Activated CD4-positive, alpha-beta T cell treated with anti-CD3 and anti-CD28 coated beads for 1 hour (primary cell): Measurements from ENCODE around the gene TRAF5.
A peak's percentile ranks its signal among the peaks of the same experiment; 100 is the strongest.
"Not testable (repeated sequence)": the region's sequence is repeated elsewhere in the genome, so short reads cannot be mapped to it uniquely, and the experiment has no call there.

Source experiments
- DNase-seq: peaks from one replicate; pipeline ENCODE4 v3.0.0-alpha.2; 2020

TRAF5 gene

DNA sequence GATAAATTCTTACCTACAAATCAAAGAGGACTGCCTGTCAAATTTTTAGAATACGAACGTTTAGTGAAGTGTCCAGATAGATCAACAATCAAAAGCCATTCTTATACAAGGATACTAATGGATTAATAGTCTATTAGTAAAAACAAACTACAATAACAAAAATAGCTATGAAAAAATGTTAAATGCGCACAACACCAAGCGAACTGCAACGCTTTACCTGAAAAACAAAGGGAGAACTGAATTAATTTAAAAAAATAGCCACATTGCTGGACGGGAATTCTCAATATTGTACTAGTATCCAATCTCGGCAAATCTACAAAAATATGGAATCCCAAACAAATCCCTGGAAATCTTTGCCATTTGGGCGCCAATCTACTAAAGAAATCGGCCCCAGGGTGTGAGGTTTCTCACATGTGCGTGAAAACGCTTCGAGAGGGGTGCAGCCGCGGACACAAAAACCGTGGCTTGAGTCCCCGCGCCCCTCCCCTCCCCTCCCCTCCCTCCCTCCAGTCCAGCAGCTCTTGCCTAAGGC, 55.6 kb downstream of the TRAF5 start:
- DNase-seq: no peak

DNA sequence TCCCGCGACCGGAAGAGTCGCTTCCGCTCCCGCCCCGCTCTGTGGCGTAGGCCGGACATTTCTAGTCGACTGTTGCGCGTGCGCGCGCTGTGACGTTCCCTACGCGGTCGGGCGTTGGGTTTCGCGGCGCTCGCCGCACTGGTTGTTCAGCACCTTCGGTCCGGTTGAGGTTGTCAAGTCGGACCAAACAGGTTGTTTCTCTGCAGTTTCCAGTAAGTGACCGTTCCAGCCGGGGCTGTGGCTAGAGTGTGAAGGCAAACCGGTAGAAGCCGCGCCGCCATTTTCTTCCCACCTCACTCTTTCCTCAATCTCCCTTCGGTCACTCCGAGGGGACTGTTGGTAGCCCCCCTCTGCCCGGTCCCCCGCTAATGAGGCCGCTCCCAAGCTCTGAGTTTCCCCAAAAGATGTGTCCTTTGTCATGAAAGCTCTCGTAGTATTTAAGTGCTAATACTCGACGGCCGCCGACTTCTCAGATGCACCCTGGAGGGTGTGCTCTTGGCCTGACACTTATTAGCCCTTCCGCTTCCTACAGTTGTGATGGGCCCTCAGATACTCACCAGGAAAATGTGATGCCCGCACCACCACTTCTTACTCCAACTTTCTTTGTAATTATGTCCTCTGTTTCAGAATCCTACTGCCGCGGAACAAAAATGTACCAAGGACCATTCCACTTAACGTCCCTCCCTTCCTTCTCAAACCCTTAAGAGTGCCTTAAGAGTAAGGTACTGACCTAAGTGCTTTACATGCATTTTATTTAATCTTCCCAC, 56.3 kb downstream of the TRAF5 start:
- DNase-seq: peak; percentile 67

DNA sequence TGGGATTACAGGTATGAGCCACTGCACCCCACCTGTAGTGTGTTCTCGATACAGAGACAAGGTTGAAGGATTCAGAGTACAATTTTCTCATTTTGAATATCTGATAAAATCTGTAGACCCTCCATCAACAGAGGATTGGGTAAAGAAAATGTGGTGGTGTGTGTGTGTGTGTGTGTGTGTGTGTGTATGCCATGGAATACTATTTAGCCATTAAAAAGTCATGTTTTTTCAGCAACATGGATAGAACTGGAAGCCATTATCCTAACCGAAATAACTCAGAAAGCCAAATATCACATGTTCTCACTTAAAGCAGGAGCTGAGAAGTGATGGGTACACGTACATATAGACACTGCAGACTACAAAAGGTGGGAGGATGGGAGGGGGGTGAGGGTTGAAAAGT, 57.9 kb downstream of the TRAF5 start:
- no peak for DNase-seq

DNA sequence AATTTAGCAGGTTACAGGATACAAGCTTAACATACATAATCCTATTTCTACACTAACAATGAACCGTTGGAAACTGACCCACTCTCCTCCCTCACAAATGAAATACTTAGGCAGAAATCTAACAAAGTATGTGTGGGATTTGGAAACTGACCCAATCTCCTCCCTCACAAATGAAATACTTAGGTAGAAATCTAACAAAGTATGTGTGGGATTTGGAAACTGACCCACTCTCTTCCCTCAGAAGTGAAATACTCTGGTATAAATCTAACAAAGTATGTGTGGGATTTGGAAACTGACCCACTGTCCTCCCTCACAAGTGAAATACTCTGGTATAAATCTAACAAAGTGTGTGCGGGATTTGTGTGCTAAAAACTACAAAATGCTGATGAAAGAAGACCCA, 60.3 kb downstream of the TRAF5 start:
- DNase-seq: no peak

DNA sequence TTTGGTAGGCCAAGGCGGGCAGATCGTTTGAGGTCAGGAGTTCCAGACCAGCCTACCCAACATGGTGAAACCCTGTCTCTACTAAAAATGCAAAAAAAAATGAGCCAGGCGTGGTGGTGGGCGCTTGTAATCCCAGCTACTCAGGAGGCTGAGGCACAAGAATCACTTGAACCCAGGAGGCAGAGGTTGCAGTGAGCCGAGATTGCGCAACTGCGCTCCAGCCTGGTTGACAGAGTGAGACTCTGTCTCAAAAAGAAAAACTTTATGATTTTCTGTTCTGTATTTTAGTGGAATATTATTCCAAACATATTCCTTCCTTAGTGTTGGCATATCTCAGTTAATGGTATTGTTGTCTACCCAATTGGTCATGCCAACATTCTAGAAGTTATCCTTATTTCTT, 64.2 kb downstream of the TRAF5 start:
- not testable (repeated sequence) for DNase-seq

DNA sequence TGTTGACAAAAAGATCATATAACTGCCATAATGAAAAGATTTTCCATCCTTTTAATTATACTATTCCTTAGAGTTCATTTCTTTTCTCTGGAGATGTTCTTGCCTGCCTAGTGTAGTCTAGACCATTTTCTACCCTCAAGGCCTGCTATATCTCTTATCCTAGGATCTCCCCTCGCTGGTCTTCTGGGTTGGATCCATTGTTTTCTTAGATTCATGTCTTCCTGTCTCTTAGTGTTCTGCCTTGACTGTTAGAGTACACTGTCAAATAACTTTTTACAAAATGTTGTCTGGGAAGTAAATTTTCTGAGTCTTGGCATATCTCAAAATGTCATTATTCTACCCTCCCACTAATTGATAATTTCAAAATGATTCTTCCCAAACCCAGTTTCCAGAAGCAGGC, 66.6 kb downstream of the TRAF5 start:
- DNase-seq: no peak

DNA sequence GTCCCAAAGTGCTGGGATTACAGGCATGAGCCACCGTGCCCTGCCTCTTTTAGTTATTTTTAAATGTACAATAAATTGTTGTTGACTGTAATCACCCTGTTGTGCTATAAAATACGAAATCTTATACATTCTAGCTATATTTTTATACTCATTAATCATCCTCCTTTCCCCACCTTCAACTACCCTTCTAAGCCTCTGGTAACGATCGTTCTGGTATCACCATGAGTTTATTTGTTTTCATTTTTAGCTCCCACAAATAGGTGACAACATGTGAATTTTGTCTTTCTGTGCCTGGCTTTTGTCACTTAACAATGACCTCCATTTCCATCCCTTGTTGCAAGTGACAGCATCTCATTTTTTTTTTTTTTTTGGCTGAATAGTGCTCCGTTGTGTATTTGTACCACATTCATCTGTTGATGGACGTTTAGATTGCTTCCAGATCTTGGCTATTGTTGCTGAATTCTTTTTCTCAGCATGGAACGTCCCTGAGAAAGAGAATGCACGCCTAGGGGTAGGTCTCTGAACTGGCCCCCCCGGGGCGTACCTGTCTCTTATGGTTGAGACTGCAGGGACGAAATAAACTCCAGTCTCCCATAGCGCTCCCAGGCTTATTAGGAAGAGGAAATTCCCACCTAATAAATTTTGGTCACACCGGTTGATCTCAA, 71.8 kb downstream of the TRAF5 start:
- DNase-seq: not testable (repeated sequence)

DNA sequence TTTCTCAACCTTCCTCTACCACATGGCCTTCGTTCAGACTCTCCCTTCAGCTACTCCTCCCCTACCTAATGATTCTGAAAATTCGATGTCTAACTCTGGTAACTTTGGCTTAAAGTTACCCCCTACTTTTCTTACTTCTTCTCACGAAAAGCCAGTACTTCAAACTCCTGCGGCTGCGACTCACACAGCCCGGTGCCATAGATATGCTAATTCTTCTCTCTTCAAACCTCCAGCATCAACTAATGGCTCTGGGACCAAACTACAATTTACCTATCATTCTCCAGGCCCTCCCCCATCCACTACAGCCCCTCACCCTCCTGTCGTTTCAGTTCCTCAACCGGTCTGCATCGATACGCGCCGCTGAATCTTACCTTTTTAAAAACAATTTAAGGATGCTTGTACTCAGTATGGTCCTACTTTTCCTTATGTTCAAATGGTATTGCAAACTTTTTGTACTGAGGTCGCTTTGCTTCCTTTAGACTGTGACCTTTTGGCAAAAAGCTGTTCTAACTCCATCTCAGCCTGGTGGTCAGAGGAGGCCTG, 73.3 kb downstream of the TRAF5 start:
- not testable (repeated sequence) for DNase-seq

DNA sequence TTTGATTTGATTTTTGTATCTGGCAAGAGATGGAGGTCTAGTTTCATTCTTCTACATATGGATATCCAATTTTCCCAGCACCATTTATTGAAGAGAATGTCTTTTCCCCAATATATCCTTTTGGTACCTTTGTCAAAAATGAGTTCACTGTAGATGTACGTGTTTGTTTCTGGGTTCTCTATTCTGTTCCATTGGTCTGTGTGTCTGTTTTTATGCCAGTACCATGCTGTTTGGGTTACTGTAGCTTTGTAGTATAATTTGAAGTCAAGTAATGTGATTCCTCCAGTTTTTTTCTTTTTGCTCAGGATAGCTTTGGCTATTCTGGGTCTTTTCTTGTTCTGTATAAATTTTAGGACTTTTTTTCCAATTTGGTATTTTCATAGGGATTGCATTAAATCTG, 75.1 kb downstream of the TRAF5 start:
- not testable (repeated sequence) for DNase-seq

DNA sequence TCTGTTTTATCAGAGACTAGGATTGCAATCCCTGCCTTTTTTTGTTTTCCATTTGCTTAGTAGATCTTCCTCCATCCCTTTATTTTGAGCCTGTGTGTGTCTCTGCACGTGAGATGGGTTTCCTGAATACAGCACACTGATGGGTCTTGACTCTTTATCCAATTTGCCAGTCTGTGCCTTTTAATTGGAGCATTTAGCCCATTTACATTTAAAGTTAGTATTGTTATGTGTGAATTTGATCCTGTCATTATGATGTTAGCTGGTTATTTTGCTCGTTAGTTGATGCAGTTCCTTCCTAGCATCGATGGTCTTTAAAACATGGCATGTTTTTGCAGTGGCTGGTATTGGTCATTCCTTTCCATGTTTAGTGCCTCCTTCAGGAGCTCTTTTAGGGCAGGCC, 79.5 kb downstream of the TRAF5 start:
- DNase-seq: not testable (repeated sequence)

DNA sequence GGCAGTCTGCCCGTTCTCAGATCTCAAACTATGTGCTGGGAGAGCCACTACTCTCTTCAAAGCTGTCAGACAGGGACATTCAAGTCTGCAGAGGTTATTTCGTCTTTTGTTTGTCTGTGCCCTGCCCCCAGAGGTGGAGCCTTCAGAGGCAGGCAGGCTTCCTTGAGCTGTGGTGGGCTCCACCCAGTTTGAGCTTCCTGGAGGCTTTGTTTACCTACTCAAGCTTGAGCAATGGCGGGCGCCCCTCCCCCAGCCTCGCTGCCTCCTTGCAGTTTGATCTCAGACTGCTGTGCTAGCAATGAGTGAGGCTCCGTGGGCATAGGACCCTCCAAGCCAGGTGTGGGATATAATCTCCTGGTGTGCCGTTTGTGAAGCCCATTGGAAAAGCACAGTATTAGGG, 81.1 kb downstream of the TRAF5 start:
- DNase-seq: not testable (repeated sequence)

DNA sequence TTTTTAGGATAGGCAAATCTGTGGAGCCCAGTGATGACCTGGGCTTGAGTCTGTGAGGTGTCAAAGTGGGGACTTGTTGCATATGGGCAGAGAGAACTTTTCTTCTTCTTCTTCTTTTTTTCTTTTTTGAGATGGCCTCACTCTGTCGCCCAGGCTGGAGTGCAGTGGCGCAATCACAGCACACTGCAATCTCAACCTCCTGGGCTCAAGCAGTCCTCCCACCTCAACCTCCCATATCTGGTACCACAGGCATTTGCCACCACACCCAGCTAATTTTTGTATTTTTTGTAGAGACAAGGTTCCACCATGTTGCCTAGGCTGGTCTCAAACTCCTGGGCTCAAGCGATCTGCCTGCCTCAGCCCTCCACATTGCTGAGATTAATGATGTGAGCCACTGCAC, 85.0 kb downstream of the TRAF5 start:
- no peak for DNase-seq

DNA sequence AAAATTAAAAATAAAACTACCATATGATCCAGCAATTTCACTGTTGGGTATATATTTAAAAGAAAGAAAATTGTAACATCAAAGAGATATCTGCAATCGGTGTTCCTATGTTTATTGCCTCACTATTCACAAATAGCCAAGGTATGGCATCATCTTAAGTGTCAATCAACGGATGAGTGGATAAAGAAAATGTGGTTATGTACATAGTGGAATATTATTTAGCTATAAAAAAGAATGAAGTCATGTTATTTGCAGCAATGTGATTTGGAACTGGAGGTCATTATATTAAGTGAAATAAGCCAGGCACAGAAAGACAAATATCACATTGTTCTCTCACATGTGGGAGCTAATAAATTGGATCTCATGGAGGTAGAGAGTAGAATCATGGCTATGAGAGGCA, 89.1 kb downstream of the TRAF5 start:
- DNase-seq: no peak

DNA sequence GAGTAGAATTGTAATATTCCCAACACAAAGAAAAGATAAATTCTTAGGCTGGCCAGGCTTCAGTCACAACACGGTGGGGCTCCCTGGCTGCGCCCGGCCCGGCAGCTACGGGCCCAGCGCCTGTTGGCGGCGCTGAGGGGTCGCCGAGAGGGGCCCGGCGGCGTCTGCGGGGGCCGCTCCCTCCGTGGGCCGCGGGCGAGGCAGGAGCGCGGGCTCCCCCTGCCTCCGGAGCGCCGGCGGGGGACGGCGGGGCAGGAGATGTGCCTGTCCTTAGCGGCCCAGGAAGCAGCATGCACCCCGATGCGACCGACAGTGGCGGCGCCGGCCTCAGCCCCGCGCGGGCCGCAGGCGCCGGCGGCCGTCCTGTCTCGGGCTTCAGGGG, 89.6 kb downstream of the TRAF5 start:
- DNase-seq: peak; percentile 11

DNA sequence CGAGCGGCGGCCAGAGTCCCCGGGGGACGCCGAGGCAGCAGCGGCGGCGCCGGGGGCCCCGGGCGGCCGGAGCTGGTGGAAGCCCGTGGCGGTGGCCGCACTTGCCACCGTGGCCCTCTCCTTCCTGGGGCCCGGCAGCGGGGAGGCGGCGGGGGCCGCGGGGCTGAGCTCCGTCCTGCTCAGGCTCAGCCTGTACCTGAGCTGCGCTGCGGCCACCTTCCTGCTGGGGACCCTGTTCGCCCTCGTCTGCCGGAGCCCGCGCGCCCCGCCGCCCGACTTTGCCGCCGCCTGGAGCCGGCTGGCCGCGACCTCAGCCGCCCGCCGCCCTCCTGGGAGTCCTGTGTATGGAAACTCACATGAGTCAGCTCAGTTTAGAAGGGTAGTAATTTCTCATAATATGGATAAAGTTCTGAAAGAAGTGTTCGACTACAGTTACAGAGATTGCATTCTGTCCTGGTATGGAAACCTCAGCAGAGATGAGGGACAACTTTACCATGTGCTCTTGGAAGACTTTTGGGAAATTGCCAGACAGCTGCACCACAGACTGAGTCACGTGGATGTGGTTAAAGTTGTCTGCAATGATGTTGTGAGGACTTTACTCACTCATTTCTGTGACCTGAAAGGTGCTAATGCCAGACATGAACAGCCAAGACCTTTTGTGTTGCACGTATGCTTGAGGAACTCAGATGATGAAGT, 90.1 kb downstream of the TRAF5 start:
- DNase-seq: peak; percentile 31

DNA sequence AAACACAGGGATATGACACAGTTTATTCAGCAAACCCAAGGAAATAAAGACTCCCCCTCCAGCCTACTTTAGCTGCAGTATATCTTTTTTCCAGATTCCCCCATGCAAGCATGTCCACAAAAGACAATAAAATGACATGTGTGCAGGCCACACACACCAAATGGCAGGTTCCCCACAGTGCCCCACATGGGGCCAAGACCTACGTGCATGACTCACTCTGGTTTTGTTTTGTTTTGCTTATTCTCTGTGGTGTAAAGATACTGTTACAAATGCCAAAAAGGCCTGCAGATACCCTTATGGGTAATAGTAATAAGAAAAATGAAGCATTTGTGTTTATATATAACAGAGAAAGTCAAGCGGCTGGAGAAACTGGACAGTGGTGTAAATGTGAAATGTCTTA, 93.8 kb downstream of the TRAF5 start:
- DNase-seq: no peak

DNA sequence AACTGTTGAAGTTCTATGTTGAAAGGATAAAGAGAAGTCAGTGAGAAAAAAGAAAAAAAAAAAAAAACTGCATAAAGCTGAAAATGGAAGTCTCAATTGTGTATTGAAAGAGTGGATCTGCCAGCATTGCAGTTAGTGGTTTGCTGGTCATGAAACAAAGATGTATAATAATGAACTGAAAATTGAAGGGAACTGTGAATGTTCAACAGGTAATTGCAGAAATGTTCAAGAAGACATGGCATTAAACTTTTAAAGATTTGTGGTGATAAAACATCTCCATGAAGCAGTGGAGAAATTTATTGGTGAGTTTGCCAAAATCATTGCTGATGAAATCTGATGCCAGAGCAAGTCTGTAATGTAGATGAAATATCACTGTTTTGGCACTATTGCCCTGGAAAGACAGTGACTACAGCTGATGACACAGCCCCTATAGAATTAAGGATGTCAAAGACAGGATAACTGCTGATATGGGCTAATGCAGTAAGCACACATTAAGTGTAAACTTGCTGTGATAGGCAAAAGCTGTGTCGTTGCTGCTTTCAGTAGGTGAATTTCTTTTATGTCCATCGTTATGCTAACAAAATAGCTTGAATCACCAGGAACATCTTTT, 94.3 kb downstream of the TRAF5 start:
- DNase-seq: no peak

DNA sequence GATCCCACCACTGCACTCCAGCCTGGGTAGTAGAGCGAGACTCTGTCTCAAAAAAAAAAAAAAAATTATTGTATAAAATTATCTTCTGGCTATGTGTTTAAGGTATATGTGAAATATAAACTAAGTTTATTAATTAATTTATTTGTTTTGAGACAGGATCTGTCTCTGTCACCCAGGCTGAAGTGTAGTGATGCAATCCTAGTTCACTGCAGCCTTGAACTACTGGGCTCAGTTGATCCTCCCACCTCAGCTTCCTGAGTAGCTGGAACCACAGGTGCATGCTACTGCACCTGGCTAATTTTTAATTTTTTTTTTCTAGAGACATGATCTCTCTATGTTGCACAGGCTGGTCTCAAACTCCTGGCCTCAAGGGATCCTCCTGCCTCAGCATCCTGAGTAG, 97.4 kb downstream of the TRAF5 start:
- no peak for DNase-seq
